PC-3 (cell line): Measurements from ENCODE around the gene UPK3BL1. TPM values are rescaled to one million over a fixed set of nuclear protein-coding genes. Genes with fewer than 3 reads are reported as not detected.
A peak's percentile ranks its signal among the peaks of the same experiment; 100 is the strongest.
"Not testable (repeated sequence)": the region's sequence is repeated elsewhere in the genome, so short reads cannot be mapped to it uniquely, and the experiment has no call there.

ENCODE experiments used
- ATAC-seq: fragments of 200-7000 bp; cut with Tn5 transposase; 2 replicates; pipeline ENCODE4 v1.9.1; 2020; ENCODE audit warnings: mild to moderate bottlenecking, moderate library complexity
- Bru-seq: library from RNA; stranded (reverse); fragments of 400-500 nt; gene quantifications from one replicate; lab custom pipeline; 2021; lab: Mats Ljungman, UMichigan
- BruChase-seq, 2 experiments: library from RNA; stranded (reverse); fragments of 400-500 nt; gene quantifications; one replicate each; lab custom pipeline; 2021; lab: Mats Ljungman, UMichigan
- BruUV-seq: library from RNA; stranded (reverse); fragments of 400-500 nt; replicated peaks from 2 replicates; lab custom pipeline; 2021; lab: Mats Ljungman, UMichigan
- CTCF ChIA-PET: fragments of 300-600 bp; sonication (Branson Sonifier 250); formaldehyde crosslinking; loops from one replicate; lab custom pipeline; 2022; ENCODE audit warnings: antibody characterized with exemption; lab: Charles Lee
- POLR2A ChIA-PET: fragments of 300-600 bp; sonication (Branson Sonifier 250); formaldehyde crosslinking; loops from one replicate; lab custom pipeline; 2022; ENCODE audit warnings: antibody characterized with exemption; ENCODE audit not compliant: unreplicated experiment; lab: Charles Lee
- DNase-seq: peaks from one replicate; pipeline ENCODE4 v3.0.0-alpha.2; 2015
- H2AFZ ChIP-seq: fragments of 300-600 bp; sonication (generic); 2 replicates; pipeline ENCODE4 v1.6.0; 2016; ENCODE audit warnings: antibody characterized with exemption, low read length
- H3F3A ChIP-seq: fragments of 300-600 bp; sonication (generic); one replicate; pipeline ENCODE4 v1.6.0; 2017; ENCODE audit warnings: antibody characterized with exemption, low read length, control low read depth, mild to moderate bottlenecking; ENCODE audit not compliant: unreplicated experiment
- H3K27ac ChIP-seq: fragments of 300-600 bp; sonication (generic); 2 replicates; pipeline ENCODE4 v1.5.1; 2016; ENCODE audit warnings: mild to moderate bottlenecking, low read length
- H3K27me3 ChIP-seq: fragments of 300-600 bp; sonication (generic); 2 replicates; pipeline ENCODE4 v1.6.1; 2016; ENCODE audit warnings: low read length, mixed read lengths
- H3K36me3 ChIP-seq: fragments of 300-600 bp; sonication (generic); 2 replicates; pipeline ENCODE4 v1.6.1; 2016; ENCODE audit warnings: low read depth, mixed run types, low read length, mixed read lengths
- H3K4me1 ChIP-seq: fragments of 300-600 bp; sonication (generic); 2 replicates; pipeline ENCODE4 v1.5.1; 2016; ENCODE audit warnings: low read length; ENCODE audit not compliant: insufficient read depth
- H3K4me2 ChIP-seq: fragments of 300-600 bp; sonication (generic); 2 replicates; pipeline ENCODE4 v1.6.0; 2016; ENCODE audit warnings: low read length
- H3K4me3 ChIP-seq: fragments of 300-600 bp; sonication (generic); 2 replicates; pipeline ENCODE4 v1.5.1; 2016; ENCODE audit warnings: mild to moderate bottlenecking, low read length, mixed read lengths
- H3K79me2 ChIP-seq: fragments of 300-600 bp; sonication (generic); 2 replicates; pipeline ENCODE4 v1.6.1; 2017; ENCODE audit warnings: low read length, mixed read lengths
- H3K9ac ChIP-seq: fragments of 300-600 bp; sonication (generic); 2 replicates; pipeline ENCODE4 v1.6.0; 2016; ENCODE audit warnings: mild to moderate bottlenecking, low read length
- H3K9me2 ChIP-seq: fragments of 300-600 bp; sonication (generic); replicated peaks from 2 replicates; pipeline ENCODE4 v1.6.1; 2016; ENCODE audit warnings: mixed run types, low read length, mixed read lengths
- H3K9me3 ChIP-seq: fragments of 300-600 bp; sonication (generic); 2 replicates; pipeline ENCODE4 v1.6.1; 2016; ENCODE audit warnings: low read length, mixed read lengths
- H4K20me1 ChIP-seq: fragments of 300-600 bp; sonication (generic); 2 replicates; pipeline ENCODE4 v1.6.1; 2016; ENCODE audit warnings: low read length, mixed read lengths
- intact Hi-C: fragments of 100-400 bp; cut with micrococcal nuclease; formaldehyde crosslinking; loops from 2 replicates; pipeline ENCODE4 v1.9.0; 2023
- long read RNA-seq: library from polyadenylated mRNA; unstranded; transcript quantifications from one replicate; pipeline ENCODE4 v2.0.0, GENCODE V29; 2021; ENCODE audit not compliant: unreplicated experiment
- total RNA-seq: library from RNA; depleted of rRNA; stranded (reverse); fragments of >200 nt; gene quantifications from 2 replicates; pipeline ENCODE4 v1.2.3, GENCODE V29; 2014; rRNA removed

Gene UPK3BL1, protein sequence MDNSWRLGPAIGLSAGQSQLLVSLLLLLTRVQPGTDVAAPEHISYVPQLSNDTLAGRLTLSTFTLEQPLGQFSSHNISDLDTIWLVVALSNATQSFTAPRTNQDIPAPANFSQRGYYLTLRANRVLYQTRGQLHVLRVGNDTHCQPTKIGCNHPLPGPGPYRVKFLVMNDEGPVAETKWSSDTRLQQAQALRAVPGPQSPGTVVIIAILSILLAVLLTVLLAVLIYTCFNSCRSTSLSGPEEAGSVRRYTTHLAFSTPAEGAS
- total RNA-seq (20.2 and 22.7 TPM in 2 replicates), Bru-seq, nascent RNA (percentile 36 among the genes with signal in this experiment), BruChase-seq, experiment 1, labeled RNA remaining after a 6-hour chase (percentile 61 among the genes with signal in this experiment), BruChase-seq, experiment 2, labeled RNA remaining after a 2-hour chase (percentile 46 among the genes with signal in this experiment)
- long read RNA-seq, partial matches to known transcripts, result 0 of 5 reads
- long read RNA-seq, other reads (novel, unspliced or antisense), result 4 of 5 reads

DNA sequence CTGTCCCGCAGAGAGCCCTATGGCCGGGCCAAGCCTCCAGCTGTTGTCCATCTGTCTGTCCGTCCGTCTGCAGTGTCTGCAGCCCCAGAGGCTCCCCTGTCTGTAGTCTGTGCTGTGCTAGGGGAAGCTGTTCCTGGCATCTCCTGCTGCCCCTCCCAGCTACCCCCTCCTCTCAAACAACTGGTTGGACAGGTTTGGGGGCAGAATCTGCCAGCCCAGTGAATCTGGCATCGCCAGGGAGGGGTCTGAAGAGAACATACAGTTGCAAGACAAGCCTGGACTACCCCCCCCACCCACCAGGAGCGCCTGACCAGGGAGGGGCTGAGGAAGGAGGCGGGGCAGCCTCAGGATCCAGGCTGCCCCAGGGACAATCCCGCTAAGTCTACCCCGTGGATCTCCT is at the start of gene UPK3BL1:
Gene UPK3BL1 (minus strand): TSS at position 101 of the 400 bp plus-strand sequence. CDS start 50 bp downstream, at position 51.
- POLR2A ChIA-PET, DNase-seq, H3F3A ChIP-seq, H2AFZ ChIP-seq, H3K9ac ChIP-seq, ATAC-seq, H3K4me1 ChIP-seq, intact Hi-C loops, H3K9me2 ChIP-seq, H3K4me3 ChIP-seq, H3K27ac ChIP-seq, H3K27me3 ChIP-seq, H4K20me1 ChIP-seq, H3K36me3 ChIP-seq, H3K9me3 ChIP-seq, H3K79me2 ChIP-seq, CTCF ChIA-PET, H3K4me2 ChIP-seq, BruUV-seq: not testable (repeated sequence)

DNA sequence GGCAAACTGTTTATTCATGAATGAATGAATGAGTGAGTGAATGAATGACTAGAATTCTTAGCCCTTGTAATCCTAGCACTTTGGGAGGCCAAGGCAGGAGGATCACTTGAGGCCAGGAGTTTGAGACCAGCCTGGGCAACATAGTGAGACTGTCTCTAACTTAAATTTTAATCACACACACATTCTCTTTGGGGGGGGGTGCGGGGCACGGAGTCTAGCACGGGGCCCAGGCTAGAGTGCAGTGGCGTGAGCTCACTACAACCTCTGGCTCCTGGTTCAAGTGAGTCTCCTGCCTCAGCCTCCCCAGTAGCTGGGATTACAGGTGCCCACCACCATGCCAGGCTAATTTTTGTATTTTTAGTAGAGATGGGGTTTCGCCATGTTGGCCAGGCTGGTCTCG is 48.0 kb upstream of the UPK3BL1 start:
- H3K36me3 ChIP-seq, ATAC-seq, H3K9ac ChIP-seq, H2AFZ ChIP-seq, intact Hi-C loops, DNase-seq, H3K4me2 ChIP-seq, H3K4me1 ChIP-seq, H3K9me2 ChIP-seq, POLR2A ChIA-PET, BruUV-seq, H3K27me3 ChIP-seq, H3K4me3 ChIP-seq, H4K20me1 ChIP-seq, CTCF ChIA-PET, H3K27ac ChIP-seq, H3K9me3 ChIP-seq, H3K79me2 ChIP-seq, H3F3A ChIP-seq: not testable (repeated sequence)

DNA sequence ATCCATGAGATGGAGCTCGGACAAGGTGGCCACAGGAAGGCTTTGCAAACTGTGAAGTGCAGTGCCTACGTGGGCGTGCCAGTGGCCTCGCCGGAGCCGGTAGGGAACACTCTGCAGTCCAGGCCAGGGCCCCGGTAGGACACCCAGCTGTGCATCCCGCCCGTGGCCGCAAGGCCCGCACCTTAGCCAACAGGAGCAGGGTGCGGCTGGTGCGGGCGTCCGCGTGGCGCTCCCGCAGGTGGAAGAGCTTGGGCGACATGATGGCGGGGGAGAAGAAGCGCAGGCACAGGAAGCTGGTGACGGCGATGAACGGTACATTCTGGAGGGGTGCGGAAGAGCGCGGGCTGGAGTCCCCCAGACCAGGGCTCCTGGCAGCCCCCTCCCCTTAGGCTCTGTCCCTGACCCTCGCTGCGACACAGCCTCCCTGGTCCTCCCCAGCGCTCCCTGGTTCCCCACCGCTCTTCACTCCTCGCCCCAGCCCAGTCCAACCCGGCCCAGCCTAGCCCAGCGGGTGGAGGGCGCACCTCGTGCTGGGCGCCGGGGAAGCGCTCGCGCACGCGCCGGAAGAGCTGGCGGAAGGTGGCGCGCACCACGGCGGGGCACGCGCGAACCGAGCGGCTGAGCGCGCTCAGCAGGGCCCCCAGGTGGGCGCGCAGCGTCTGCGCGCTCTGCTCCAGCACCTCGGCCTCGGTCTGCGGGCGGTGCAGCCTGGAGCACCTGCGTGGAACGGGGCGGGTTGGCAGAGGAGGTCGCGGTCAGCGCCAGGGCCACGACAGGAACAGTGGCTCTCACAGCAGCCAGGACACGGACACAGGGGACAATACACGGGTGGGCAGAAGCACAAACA is 47.1 kb upstream of the UPK3BL1 start:
- H3K9ac ChIP-seq, H3K79me2 ChIP-seq, H4K20me1 ChIP-seq, POLR2A ChIA-PET, H3K9me3 ChIP-seq, intact Hi-C loops, H3K27me3 ChIP-seq, H3K4me1 ChIP-seq, H3F3A ChIP-seq, H3K27ac ChIP-seq, DNase-seq, H3K9me2 ChIP-seq, H3K36me3 ChIP-seq, CTCF ChIA-PET: not testable (repeated sequence)
- peak; percentile 25 for ATAC-seq
- 0 out of 2 replicates have a peak overlapping the region, but pooled peaks have one; percentile 22 for H2AFZ ChIP-seq
- H3K4me3 ChIP-seq, result peak overlapping the region; percentile 52; the same call in 1 of the 2 replicates
- peak overlapping the region; percentile 61 for H3K4me2 ChIP-seq
- TSS peak; percentile 56 for BruUV-seq

DNA sequence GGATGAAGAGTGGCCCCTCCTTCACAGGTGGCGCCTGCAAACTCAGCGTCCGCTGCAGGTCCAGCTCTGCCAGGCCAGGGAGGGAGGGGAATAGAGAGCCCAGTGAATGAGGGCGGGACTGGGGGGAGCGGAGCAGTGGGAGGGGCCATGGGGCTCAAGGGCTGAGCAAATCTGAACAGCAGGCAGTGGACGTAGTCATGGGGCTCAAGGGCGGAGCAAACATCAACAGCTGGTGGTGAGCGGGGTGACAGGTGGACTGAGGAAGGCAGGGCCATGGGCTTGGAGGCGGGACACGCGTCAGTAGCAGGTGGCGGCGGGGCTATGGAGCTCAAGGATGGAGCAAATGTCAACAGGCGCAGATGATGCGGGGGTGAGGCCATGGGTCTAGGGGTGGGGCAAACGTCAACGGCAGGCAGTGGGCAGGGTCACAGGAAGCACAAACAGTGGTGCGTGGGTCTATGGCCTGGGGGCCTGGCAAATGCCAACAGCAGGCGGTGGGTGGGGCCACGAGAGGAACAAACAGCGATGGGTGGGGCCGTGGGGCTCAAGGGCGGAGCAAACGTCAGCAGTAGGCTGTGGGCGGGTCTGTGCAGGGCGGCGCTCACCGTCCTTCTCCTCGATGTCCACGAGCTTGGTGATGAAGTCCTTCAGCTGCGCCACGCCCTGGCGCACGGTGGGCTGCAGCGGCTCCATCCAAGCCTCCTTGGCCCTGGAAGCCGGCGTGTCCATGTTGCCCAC is 45.9 kb upstream of the UPK3BL1 start:
- H3K27me3 ChIP-seq, H3K9me2 ChIP-seq, DNase-seq, H3K4me3 ChIP-seq, BruUV-seq, H3K27ac ChIP-seq, CTCF ChIA-PET, H3K36me3 ChIP-seq, H3K79me2 ChIP-seq, H3F3A ChIP-seq, H3K4me2 ChIP-seq, H3K4me1 ChIP-seq, H3K9ac ChIP-seq, intact Hi-C loops, H4K20me1 ChIP-seq, H2AFZ ChIP-seq, H3K9me3 ChIP-seq, POLR2A ChIA-PET: not testable (repeated sequence)
- peak; percentile 89 for ATAC-seq

DNA sequence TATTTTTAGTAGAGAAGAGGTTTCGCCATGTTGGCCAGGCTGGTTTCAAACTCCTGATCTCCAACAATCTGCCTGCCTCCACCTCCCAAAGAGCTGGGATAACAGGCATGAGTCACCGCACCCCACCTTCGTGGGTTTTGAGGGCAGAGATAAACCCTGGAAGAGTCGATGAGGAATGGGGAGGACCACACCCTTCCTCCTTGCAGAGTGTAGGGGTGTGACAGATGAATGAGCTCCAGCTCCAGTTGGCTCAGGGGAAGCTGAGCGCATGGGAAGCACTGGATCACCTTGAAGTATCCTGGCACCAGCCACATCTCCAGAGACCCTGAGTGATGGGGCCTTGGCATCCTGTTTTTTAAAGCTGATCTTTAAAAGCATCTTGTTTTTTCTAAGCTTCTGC is 40.0 kb upstream of the UPK3BL1 start:
- DNase-seq, H3F3A ChIP-seq, H3K79me2 ChIP-seq, H3K27me3 ChIP-seq, H4K20me1 ChIP-seq, H3K9me2 ChIP-seq, intact Hi-C loops, H3K27ac ChIP-seq, H3K4me3 ChIP-seq, BruUV-seq, H3K9ac ChIP-seq, H3K36me3 ChIP-seq, H3K9me3 ChIP-seq, H2AFZ ChIP-seq, H3K4me2 ChIP-seq, H3K4me1 ChIP-seq, CTCF ChIA-PET, POLR2A ChIA-PET: not testable (repeated sequence)
- peak; percentile 71 for ATAC-seq

DNA sequence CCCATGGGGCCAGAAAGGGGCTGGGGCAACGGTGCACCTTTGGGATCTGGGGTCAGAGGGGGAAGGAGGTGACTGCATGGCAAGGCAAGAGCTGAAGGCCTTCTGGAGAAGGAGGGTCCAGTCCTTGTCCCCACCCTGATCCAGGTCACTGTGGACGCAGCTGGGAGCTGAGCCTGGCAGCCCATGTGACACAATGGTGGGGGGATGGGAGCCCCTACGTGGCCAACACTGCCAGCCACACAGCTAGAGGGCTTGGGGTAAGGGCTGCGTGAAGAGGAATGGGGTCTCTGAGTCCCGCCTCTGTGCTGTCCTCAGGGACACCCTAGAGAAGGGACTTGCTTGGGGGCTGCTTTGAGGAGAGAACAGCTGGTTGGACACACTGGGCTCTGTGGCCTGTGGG is 38.2 kb upstream of the UPK3BL1 start:
- H3K27me3 ChIP-seq, H3K79me2 ChIP-seq, BruUV-seq, H3K9me3 ChIP-seq, CTCF ChIA-PET, DNase-seq, H3K4me1 ChIP-seq, H4K20me1 ChIP-seq, POLR2A ChIA-PET, H3K4me2 ChIP-seq, intact Hi-C loops, H3K9me2 ChIP-seq, H3K9ac ChIP-seq, H2AFZ ChIP-seq, H3K27ac ChIP-seq, H3K4me3 ChIP-seq, H3K36me3 ChIP-seq, H3F3A ChIP-seq, ATAC-seq: not testable (repeated sequence)
